ENCODE results near the gene GNRH2.
"Not testable (repeated sequence)": the region's sequence is repeated elsewhere in the genome, so short reads cannot be mapped to it uniquely, and the experiment has no call there.

Gene GNRH2

DNA sequence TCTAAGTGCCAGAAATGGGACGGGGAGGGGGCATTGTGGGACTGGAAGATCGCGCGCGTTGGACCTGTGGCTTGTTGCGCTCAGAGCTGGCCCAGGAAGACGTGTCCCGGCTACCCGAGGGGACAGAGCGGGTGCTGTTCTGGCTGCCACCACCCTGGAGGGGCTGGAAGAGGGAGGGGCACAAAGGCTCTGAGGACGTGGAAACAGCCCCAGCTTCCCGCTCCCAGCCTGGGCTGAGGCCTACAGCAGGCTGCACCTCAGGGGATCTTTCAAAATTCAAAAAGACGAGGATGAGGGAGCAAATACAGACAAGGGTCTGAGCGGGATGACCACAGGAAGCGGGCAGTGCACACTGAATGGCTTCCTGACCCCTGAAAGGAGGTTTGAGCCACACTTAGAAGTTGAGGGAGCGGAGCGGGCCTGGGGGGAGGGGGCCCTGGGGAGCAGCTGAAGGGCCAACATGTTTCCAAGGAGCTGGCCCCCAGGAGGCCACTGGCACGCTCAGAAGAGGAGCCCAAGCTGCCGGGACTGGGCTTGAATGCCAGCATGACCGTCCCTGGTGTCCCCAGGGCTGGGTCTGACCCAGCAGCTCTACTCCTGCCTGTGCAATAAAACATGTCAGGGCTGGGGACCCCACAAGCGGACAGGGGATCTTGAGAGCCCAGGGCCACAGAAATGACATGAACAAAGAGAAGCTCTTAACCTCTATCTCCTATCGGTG is 29.3 kb downstream of the GNRH2 start:
- no peak for DNase-seq (ENCODE audit: extremely low read depth in 1 of 2, low read depth in 1 of 2)

DNA sequence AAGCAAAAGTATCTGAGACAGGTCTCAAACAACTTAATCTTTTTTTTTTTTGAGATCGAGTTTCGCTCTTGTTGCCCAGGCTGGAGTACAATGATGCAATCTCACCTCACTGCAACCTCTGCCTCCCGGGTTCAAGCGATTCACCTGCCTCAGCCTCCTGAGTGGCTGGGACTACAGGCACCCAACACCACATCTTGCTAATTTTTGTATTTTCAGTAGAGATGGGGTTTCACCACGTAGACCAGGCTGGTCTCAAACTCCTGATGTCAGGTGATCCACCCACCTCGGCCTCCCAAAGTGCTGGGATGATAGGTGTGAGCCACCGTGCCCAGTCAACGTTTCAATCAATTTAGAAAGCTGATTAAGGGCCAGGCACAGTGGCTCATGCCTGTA is 29.8 kb downstream of the GNRH2 start:
- not testable (repeated sequence) for DNase-seq (ENCODE audit: extremely low read depth in 1 of 2, low read depth in 1 of 2)

DNA sequence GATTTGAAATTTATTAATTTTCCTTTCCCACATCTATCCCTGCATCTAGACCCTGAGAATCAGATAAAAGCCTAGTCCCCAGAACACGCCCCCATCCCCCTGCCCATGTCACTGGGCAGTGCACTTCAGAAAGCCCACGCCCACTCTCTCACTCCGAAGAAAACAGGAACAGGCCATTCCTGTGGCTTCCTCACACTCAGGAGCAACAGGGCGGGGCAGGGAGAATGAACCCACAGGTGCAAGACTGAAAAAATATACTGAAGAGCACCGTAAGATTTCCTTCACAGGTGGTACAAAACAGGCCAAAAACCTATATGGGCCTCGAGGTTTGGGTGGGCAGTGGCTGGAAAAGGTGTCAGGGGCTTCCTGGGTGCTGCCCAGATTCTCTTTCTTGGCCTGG is 31.4 kb downstream of the GNRH2 start:
- no peak for DNase-seq (ENCODE audit: extremely low read depth in 1 of 2, low read depth in 1 of 2)

DNA sequence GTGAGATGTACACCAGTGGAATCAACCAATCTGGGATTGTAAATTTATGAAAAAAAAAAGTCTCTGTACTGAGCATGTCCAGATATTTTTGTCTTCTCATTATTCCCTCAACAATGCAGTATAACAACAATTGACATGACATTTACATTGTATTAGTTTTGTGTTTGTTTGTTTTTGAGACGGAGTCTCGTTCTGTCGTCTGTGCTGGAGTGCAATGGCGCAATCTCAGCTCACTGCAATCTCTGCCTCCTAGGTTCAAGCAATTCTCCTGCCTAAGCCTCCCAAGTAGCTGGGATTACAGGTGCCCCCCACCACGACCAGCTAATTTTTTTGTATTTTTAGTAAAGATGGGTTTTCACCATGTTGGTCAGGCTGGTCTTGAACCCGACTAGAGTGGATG is 31.9 kb downstream of the GNRH2 start:
- not testable (repeated sequence) for DNase-seq (ENCODE audit: extremely low read depth in 1 of 2, low read depth in 1 of 2)

DNA sequence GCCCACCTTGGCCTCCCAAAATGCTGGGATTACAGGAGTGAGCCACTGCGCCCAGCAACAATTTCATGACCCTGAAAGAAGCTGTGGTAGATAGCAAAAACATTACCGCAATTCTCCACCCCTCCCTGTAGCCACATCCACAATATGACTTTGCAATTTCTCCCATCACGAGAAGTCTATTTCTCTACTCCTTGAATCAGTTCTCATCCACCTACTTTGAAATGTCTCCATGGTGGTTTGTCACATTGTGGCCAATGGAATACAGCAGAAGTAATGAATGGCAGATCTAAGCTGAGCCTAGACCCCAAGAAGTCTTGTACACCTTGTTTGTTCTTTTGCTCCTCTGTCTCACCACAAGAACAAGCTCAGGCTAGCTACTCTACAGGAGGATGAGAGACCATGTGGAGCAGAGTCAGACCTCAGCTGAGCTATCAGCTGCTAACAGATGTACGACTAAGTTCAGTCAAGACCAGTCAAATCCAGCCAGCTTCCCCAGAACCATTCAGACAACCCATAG is 34.3 kb downstream of the GNRH2 start:
- no peak for DNase-seq (ENCODE audit: extremely low read depth in 1 of 2, low read depth in 1 of 2)

DNA sequence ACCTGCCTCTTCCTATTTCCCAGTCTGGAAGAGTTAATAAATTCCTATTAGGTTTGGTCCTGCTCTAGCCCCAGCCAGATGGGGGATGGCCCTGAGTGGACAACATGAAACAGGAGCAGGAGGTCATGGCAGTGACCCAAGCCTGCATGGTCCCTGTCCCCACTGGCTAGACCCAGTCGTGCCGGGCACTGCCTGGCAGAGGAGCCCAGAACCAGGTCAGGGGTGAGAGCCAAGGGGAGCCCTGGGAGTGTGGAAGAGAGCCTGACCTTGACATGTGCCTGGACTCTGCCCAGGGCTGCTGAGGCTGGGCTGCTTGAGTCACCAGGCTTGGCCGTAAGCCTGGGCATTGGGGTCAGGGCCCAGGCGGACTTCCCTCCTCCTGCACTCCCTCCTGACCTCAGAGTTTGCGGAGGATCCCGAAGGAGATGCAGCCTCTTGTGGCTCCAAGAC is 37.5 kb downstream of the GNRH2 start:
- no peak for DNase-seq (ENCODE audit: extremely low read depth in 1 of 2, low read depth in 1 of 2)

DNA sequence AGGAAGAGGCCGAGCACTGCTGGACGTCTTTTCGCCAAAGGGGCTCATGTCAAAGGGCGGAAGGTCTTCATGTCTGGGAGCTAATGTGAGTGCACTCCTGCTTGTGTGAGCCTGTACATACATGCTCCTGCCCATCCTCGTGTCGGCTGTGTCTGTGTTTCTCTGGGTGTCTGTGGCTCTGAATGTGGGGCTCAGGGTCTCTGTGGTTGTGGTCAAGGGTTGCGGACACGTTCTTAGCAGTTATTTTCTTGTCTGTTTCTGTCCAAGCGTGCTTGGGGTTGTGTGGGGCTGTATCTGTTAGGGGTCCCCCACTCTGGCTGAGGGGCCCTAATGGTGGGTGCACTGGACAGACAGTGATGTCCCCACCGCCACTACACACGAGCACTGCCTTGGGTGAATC is 38.2 kb downstream of the GNRH2 start:
- DNase-seq (ENCODE audit: extremely low read depth in 1 of 2, low read depth in 1 of 2), result no peak

DNA sequence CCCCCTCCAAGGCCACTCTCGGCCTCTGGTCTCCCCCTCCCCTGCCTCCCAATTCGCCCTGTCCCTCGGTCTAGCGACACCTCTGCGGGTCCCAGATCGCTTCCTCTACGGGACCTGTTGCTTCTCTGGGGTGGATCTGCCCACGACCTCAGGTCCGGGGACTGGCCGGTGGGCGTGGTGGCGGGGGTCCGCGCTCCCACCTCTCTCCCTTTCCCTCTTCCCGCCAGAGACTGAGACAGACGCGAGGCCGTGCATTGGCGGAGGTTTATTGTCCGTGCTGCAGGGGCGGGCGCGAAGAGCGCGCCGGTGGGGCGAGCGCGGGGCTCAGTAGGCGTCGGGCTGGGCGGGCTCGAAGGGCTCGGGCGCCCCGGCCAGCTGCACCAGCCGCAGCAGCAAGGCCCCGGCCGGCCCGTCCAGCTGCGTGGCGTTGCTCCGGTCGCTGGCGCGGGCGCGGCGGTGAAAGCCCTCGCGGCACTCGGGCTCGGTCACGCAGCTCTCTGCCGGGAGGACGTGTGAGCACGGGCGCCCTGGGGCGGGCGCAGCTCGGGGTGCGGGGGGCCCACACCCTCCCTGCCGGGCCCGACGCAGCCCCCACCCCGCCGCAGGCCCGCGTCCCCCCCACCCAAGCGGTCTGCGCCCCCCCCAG is 39.0 kb downstream of the GNRH2 start:
- no peak for DNase-seq (ENCODE audit: extremely low read depth in 1 of 2, low read depth in 1 of 2)

DNA sequence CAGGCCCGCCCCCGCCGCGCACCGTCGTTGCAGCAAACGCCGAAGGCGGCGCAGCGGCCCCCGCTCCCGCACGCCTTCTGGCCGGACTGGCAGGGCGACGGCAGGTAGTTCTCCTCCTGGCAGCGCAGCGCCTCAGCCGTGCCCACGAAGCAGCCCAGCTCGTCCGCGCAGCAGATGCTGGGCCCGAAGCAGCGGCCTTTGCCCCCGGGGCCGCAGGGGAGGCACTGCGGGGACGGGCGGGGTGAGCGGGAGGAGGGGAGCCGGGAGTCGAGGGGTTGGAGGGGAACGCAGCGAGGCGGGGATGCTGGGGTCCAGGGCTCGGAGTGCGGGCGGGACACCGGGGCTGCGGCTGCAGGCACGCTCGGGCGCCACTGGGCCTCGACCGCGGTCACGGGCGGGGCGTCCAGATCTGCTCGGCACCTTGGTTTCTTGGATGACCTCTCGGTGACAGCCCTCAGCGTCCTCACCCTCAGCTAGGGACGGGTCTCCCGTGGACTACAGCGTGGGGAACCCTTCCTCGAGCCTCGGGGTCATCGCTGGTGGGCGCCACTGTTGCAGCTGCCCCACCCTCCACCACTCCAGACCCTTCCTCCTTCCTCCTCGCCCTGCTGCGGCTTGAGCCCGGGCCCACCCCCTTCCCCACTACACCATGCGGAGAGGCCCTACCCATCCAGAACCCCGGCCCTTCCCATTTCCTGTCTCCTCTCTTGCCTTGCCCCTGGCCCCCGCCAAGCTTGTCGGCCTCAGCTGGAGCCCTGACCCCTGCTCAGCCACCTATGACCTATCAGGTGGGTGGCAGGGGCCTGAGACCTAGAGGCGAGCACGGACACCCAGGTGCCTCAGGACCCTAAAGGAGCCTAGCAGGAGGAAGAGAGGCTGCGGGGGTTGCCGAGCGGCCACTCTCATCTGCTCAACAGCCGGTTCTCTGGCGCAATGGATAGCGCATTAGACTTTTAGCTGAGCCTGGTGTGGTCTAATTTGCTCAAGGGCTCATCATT is 39.8 kb downstream of the GNRH2 start:
- DNase-seq (ENCODE audit: extremely low read depth in 1 of 2, low read depth in 1 of 2), result no peak

DNA sequence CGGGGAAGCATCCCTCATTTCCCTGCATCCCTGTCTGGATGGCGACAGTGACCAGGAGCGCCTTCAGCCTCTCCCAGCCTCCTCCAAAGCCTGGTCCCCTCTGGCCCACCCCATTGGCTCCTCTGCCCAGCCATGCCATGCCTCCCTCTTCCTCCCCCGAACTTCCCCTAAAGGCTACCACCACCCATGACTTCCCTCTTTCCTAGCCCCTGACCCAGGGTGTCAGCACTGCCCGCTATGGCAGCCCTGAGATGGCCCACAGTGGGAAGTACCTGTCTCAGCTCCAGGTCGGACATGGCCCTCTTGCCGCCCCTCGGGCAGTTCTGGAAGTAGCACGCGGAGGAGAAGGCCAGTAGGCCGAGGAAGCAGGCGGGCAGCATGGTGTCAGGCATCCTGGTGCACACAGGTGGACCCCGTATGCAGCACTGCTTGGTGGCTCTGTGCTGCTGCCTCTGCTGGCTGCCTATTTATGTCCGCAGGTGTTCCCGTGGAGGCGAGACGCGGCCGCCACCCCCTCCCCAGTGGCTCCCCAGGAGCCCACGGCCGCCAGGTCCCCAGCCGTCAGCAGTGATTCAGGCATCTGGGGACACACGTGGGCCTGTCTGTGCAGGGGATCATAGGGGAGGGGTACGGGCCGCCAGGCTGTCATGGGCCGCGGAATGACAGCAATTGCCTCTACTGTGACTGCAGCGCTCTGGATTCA is 41.0 kb downstream of the GNRH2 start, which contains the start of gene AVP:
AVP (minus strand) TSS at position 442 of the 703 bp plus-strand sequence; CDS start at position 392, 50 bp downstream.
- no peak for DNase-seq (ENCODE audit: extremely low read depth in 1 of 2, low read depth in 1 of 2)

DNA sequence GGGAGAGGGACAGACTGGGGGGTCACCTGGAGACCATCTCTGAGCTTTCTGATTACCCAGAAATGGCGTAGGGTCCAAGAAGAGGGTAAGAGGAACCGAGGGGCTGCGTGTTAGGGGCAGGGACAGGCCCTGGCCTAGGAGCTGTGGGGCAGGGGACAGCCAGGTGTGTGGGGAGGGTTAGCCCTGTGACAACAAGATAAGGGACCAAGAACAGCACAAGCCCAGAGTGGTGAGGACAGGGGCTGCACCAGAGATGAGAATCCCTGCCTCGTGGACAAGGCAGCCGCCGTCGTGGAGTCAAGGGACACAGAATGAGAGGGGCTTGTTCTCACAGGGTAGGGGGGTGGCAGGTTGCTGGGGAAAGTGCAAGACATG is 41.6 kb downstream of the GNRH2 start:
- no peak for DNase-seq (ENCODE audit: extremely low read depth in 1 of 2, low read depth in 1 of 2)

DNA sequence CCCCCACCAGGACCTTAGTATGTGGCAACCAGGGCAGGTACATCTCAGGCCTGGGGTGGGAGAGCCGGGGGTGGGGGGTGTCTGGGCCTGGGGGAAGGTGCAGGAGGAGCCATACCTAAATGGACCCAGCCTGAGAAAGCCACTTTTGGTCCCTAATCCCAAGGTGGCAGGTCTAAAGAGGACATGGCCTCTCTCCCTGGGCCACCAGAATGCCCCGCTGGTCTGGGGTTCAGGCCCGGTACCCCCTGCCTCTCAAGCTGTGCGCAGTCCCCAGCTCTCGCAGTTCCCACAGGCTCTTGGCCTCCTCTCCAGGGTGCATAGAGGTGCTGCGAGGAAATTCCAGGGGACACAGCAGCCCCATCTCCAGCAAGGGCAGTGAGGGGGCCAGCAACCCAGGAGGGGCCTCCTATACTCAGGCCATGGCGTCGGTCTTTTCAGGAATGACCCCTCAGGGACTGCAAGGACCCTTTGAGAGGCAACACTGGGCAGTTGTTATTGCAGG is 42.2 kb downstream of the GNRH2 start:
- no peak for DNase-seq (ENCODE audit: extremely low read depth in 1 of 2, low read depth in 1 of 2)

DNA sequence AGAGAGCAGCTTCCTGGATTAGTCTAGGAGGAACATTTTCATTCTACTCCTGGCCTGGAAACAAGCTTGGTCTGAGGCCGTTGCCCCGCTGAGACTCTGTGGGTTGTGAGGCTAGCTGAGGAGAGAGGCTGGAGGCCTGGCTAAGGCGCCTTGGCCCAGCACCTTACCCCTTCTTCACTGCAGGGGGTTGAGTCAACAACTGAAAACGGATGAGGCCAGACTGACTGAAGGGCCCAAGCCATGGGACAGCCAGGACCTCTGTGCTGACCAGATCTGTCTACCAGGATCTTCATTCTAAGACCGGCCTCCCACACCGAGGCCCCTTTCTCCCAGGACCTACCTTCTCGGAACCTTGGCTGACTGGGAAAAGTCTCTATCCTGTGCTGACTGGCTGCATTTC is 44.6 kb downstream of the GNRH2 start:
- DNase-seq (ENCODE audit: extremely low read depth in 1 of 2, low read depth in 1 of 2), result no peak

DNA sequence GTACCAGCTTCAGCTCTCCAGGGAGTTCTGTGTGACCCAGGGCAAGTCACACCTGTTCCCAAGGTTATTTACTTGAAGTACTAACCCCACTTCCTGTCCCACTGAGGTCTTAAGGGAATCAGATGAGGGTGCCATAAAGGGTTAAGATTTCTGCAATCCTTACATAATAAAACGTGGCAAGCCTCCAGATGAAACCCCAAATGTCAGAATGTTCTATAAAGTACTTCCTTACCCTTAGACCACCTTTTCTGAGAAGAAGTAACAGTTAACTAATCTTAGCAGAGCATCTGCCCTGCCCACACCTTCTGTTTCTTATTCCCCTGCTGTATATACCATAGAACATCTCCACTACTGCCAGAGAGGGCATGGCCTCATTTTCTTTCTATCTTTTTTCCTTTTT is 47.1 kb downstream of the GNRH2 start:
- no peak for DNase-seq (ENCODE audit: extremely low read depth in 1 of 2, low read depth in 1 of 2)

DNA sequence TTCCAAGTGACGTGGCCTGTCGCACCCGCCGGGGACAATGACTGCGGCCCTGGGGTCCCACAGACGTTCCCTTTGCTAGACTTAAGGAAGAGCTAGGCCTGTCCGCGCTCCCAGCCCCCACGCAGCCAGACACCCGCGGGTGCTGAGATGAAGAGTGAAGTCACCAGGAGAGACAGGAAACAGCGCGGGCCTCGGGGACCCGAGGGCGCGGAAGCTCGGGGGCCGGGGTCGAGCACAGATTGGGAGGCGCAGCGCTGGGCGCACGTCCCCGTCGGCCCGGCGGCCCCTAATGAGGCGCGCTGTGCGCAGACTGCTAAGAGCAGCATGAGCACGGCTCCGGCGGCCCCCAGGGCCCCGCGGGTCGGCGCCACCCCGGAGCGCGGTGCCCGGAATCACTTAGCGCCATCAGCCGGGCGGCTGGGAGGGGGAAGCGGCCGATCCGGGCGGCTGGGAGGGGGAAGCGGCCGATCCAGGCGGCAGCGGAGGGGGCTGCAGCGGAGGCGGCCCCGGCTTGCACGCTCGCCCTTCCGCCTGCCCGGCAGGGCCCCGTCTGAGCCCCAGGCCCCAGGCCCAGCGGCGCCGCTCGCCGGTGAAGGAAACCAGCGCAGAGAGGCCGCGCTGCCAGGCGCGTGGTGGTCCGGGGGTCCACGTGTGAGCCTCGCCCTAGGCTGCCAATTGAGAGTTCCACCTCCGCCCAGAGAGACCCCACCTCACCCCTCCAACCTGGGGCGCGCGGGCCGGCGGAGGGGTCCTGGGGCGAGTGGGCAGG is 49.4 kb downstream of the GNRH2 start:
- no peak for DNase-seq (ENCODE audit: extremely low read depth in 1 of 2, low read depth in 1 of 2)

DNA sequence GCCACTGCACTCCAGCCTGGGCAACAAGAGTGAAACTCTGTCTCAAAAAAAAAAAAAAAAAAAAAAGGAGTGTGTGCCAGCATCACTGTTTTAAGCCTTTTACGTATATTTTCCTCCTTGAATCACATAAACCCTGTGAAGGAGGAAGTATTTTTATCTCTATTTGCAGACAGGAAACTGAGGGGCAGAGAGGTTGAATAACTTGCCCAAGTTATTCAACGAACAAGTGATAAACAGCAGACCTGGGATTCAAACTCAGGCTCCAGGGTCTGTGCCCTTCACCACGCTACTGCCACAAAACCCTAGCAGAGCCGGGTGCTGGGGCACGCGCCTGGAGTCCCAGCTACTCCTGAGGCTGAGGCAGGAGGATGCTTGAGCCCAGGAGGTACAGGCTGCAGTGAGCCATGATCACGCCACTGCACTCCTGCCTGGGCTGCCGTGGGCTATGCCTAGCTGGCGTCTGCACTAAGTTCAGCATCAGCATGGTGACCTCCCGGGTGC is 50.5 kb downstream of the GNRH2 start:
- DNase-seq (ENCODE audit: extremely low read depth in 1 of 2, low read depth in 1 of 2), result no peak

DNA sequence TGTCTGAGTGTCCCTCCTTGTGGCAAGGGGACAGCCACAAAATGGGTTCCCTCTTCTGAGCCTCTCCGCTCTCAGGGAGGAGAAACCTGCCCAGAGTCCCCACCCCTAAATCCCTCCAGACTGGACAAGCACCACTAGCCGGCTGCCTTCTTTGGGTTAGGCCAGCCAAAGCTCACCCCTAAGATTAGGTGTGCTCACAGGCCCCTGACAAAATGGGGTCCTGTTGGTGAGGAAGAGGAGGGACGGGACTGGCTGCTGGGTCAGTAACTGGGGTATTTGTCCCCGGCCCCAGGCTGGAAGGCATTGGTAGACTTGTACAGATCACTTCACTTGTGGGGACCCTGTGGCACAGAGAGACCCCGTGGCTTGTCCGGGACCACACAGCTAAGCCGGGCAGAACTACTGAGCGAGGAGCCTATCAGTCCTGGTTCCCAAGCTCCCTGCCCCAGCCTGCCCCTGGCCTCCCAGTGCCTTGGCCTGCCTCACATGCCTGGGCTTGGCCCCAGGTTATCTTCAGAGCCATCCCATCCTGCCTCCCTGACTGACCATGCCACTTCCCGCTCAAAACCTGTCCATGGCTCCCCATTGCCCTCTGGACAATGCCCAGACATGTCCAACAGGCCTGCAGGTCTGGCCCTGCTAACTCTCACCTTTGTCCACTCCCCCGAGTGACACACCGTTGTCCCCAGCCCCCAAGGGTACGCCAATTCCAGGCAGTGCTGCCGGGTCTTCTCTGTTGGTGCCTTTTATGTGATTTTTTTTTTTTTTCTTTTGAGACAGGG is 51.6 kb downstream of the GNRH2 start:
- DNase-seq (ENCODE audit: extremely low read depth in 1 of 2, low read depth in 1 of 2), result no peak
